B cell (primary cell): Measurements from ENCODE around the gene PDE11A.

Experiments
- CTCF ChIP-seq: fragments of 200-600 bp; IDR thresholded peaks from one replicate; pipeline ENCODE4 v1.8.0; 2022; ENCODE audit warnings: antibody characterized with exemption, mild to moderate bottlenecking
- EZH2 ChIP-seq: IDR thresholded peaks from 2 replicates; pipeline ENCODE4 v1.6.1; 2012; ENCODE audit warnings: borderline replicate concordance, low read depth, mild to moderate bottlenecking, moderate library complexity, low read length; ENCODE audit not compliant: insufficient read depth, poor library complexity, severe bottlenecking

GRCh38 chr2:178002038-178002437 lies 70.5 kb downstream of the PDE11A start:
- TF ChIP-seq CTCF (no peak), EZH2 (no peak)
